Testis (tissue), 2 donors: Measurements from ENCODE around the gene UGT2B7.

ENCODE experiments used
- CTCF ChIP-seq, 3 experiments: fragments of 450-650 bp in 2 of 3; fragments of 200-600 bp in 1 of 3; sonication (generic) in 1 of 3; IDR thresholded peaks; one replicate each; pipeline ENCODE4 v1.5.1; 2016 to 2019; ENCODE audit warnings: antibody characterized with exemption in 3 of 3, mild to moderate bottlenecking in 2 of 3, moderate library complexity in 1 of 3
- POLR2A ChIP-seq: fragments of 450-650 bp; IDR thresholded peaks from one replicate; pipeline ENCODE4 v1.6.1; 2017; ENCODE audit warnings: antibody characterized with exemption, mild to moderate bottlenecking, moderate library complexity

- no peak for TF ChIP-seq CTCF (IDR thresholded peaks at IDR 0.05)
- no peak for TF ChIP-seq POLR2A
These were observed 29.8 kb downstream of the UGT2B7 start for GRCh38 chr4:69126024-69126423.
